NCI-H446 treated with DMSO at 0.1 percent for 48 hours (cell line): ENCODE results near the gene WNK4.

Experiments used
- DNase-seq: peaks from one replicate; lab custom pipeline; 2025; lab: John Stamatoyannopoulos, UW

Gene WNK4

GRCh38 chr17:42772945-42773289, 7.5 kb upstream of the WNK4 start:
- DNase-seq = no peak

GRCh38 chr17:42773290-42774035, 6.9 kb upstream of the WNK4 start, which contains the start of gene VPS25:
TSS of gene VPS25 (plus strand) at chr17:42773449. CDS start at chr17:42773476, 27 bp downstream.
- peak; percentile 60 for DNase-seq

GRCh38 chr17:42774066-42774745, 6.2 kb upstream of the WNK4 start:
- no peak for DNase-seq

- DNase-seq = no peak
Measured at GRCh38 chr17:42775534-42776098, 4.8 kb upstream of the WNK4 start.

GRCh38 chr17:42778570-42778969, 1.8 kb upstream of the WNK4 start:
- DNase-seq = no peak

GRCh38 chr17:42779304-42779935, 990 bp upstream of the WNK4 start:
- no peak for DNase-seq

GRCh38 chr17:42780851-42781638, 635 bp downstream of the WNK4 start:
- DNase-seq = no peak

GRCh38 chr17:42781639-42782165, 1.3 kb downstream of the WNK4 start:
- no peak for DNase-seq

GRCh38 chr17:42782166-42783061, 2.0 kb downstream of the WNK4 start:
- DNase-seq = no peak

GRCh38 chr17:42783062-42783790, 2.8 kb downstream of the WNK4 start:
- no peak for DNase-seq

- no peak for DNase-seq
Measured at GRCh38 chr17:42783791-42784138, 3.4 kb downstream of the WNK4 start.

- no peak for DNase-seq
Measured at GRCh38 chr17:42784409-42784808, 4.0 kb downstream of the WNK4 start.

GRCh38 chr17:42784811-42785592, 4.6 kb downstream of the WNK4 start:
- no peak for DNase-seq

- no peak for DNase-seq
Measured at GRCh38 chr17:42787266-42787665, 6.9 kb downstream of the WNK4 start.

- no peak for DNase-seq
Measured at GRCh38 chr17:42791948-42792347, 11.5 kb downstream of the WNK4 start.

GRCh38 chr17:42792545-42792944, 12.1 kb downstream of the WNK4 start:
- DNase-seq = no peak

- no peak for DNase-seq
Measured at GRCh38 chr17:42795061-42795460, 14.7 kb downstream of the WNK4 start.

GRCh38 chr17:42795465-42795864, 15.1 kb downstream of the WNK4 start:
- no peak for DNase-seq

GRCh38 chr17:42796066-42796758, 15.8 kb downstream of the WNK4 start:
- no peak for DNase-seq
